ENCODE data around the gene VWA2.
A peak's percentile ranks its signal among the peaks of the same experiment; 100 is the strongest.

VWA2 gene

DNA sequence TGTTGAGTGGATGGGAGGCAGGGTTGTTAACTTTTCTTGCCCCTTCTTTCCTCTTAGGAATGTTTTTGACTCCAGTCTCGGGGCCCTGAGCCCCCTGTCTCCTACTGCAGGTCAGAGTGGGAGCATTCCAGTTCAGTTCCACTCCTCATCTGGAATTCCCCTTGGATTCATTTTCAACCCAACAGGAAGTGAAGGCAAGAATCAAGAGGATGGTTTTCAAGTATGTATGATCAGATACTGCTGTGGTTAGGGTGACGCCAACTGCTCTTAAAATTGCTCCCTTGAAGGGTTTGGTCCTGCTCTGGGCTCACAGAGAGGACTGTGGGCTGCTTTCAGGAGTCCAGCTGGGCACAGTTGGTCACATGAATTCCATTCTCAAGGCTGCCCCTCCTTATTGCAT lies 22.0 kb downstream of the VWA2 start:
- peak; percentile 13 for DNase-seq
- H3K36me3 ChIP-seq (replicated peaks; ENCODE audit: insufficient read depth, low read length) = no peaks in the 10 kb centered on the region
- H3K4me2 ChIP-seq (ENCODE audit: low read depth, low read length) = no peak overlapping the region
- no peak overlapping the region for H2AFZ ChIP-seq (ENCODE audit: low read length)
- H3K9ac ChIP-seq (ENCODE audit: low read length) = no peak overlapping the region
- H3K27ac ChIP-seq (ENCODE audit: low read length) = no peak overlapping the region
- no peaks in the 10 kb centered on the region for H3K9me3 ChIP-seq (replicated peaks; ENCODE audit: insufficient read depth, low read length)
- H3K4me3 ChIP-seq (ENCODE audit: low read length) = no peak overlapping the region
- no peaks in the 10 kb centered on the region for H4K20me1 ChIP-seq (ENCODE audit: insufficient read depth, low read length)
- no peaks in the 10 kb centered on the region for H3K79me2 ChIP-seq (ENCODE audit: low read length)
- 0 out of 2 replicates have a peak, but pooled peaks cover 4% of the 10 kb centered on the region for H3K4me1 ChIP-seq (ENCODE audit: low read length)
- H3K9me2 ChIP-seq (replicated peaks; ENCODE audit: insufficient read depth, low read length) = no peaks in the 10 kb centered on the region
- no peaks in the 10 kb centered on the region for H3K27me3 ChIP-seq (replicated peaks; ENCODE audit: insufficient read depth, low read length)
- TF ChIP-seq, protein P1, sequence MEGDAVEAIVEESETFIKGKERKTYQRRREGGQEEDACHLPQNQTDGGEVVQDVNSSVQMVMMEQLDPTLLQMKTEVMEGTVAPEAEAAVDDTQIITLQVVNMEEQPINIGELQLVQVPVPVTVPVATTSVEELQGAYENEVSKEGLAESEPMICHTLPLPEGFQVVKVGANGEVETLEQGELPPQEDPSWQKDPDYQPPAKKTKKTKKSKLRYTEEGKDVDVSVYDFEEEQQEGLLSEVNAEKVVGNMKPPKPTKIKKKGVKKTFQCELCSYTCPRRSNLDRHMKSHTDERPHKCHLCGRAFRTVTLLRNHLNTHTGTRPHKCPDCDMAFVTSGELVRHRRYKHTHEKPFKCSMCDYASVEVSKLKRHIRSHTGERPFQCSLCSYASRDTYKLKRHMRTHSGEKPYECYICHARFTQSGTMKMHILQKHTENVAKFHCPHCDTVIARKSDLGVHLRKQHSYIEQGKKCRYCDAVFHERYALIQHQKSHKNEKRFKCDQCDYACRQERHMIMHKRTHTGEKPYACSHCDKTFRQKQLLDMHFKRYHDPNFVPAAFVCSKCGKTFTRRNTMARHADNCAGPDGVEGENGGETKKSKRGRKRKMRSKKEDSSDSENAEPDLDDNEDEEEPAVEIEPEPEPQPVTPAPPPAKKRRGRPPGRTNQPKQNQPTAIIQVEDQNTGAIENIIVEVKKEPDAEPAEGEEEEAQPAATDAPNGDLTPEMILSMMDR (IDR thresholded peaks at IDR 0.05; ENCODE audit: low read length) = no peak
- TF ChIP-seq EZH2 (optimal IDR thresholded peaks at IDR 0.05; ENCODE audit: low read depth, low read length) = no peak
- no peak for TF ChIP-seq EZH2phosphoT487 (IDR thresholded peaks at IDR 0.05; ENCODE audit: low read length)
- H3F3A ChIP-seq (ENCODE audit: insufficient read depth, low read length) = no peaks in the 10 kb centered on the region

GRCh38 chr10:114262496-114262895 lies 23.4 kb downstream of the VWA2 start:
- Histone ChIP-seq H3K36me3 (replicated peaks; ENCODE audit: insufficient read depth, low read length) (no peaks in the 10 kb centered on the region), H3K9me2 (replicated peaks; ENCODE audit: insufficient read depth, low read length) (no peaks in the 10 kb centered on the region), H3K9ac (ENCODE audit: low read length) (no peak overlapping the region), H3K27me3 (replicated peaks; ENCODE audit: insufficient read depth, low read length) (no peaks in the 10 kb centered on the region), H3K9me3 (replicated peaks; ENCODE audit: insufficient read depth, low read length) (no peaks in the 10 kb centered on the region), H3K79me2 (ENCODE audit: low read length) (no peaks in the 10 kb centered on the region), H3K4me3 (ENCODE audit: low read length) (no peak overlapping the region), H2AFZ (ENCODE audit: low read length) (no peak overlapping the region), H3K4me1 (ENCODE audit: low read length) (0 out of 2 replicates have a peak, but pooled peaks cover 4% of the 10 kb centered on the region), H3K27ac (ENCODE audit: low read length) (no peak overlapping the region), H4K20me1 (ENCODE audit: insufficient read depth, low read length) (no peaks in the 10 kb centered on the region), H3F3A (ENCODE audit: insufficient read depth, low read length) (no peaks in the 10 kb centered on the region), H3K4me2 (ENCODE audit: low read depth, low read length) (no peak overlapping the region)
- TF ChIP-seq EZH2 (optimal IDR thresholded peaks at IDR 0.05; ENCODE audit: low read depth, low read length) (no peak), EZH2phosphoT487 (IDR thresholded peaks at IDR 0.05; ENCODE audit: low read length) (no peak)
- TF ChIP-seq, protein P1 (IDR thresholded peaks at IDR 0.05; ENCODE audit: low read length) = no peak
- DNase-seq = no peak

DNA sequence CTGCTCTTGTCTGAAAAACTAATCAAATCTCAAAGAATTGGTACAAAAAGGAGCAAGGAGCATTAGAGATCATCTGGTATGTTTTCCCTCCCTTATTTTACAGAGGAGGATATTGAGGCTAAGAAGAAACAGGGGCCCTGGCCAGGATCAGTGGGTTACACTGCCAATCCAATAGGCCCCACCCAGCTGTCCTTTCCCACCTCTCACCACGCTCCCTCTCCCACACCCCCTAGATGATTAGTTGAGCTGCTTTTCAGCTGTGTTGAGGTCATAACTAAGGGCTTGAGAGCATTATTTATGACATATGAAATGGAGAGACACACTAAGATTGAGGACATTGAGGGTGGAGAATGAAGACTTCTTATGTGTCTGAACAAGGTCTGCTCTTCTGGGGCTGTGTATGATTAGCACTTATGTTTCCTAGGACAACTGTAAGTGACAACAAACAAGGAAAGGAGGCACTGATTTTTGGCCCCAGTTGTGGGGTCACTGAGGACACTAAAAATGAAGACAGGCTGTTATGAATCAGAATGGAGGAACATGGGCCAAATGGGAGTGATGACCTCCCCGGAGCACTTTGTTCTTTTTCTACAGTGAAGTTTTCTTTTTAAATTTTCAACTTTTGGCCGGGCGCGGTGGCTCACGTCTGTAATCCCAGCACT lies 26.5 kb downstream of the VWA2 start:
- no peak overlapping the region for H2AFZ ChIP-seq (ENCODE audit: low read length)
- no peaks in the 10 kb centered on the region for H3K9me3 ChIP-seq (replicated peaks; ENCODE audit: insufficient read depth, low read length)
- H3K27me3 ChIP-seq (replicated peaks; ENCODE audit: insufficient read depth, low read length) = no peaks in the 10 kb centered on the region
- H3K27ac ChIP-seq (ENCODE audit: low read length) = no peak overlapping the region
- H3K36me3 ChIP-seq (replicated peaks; ENCODE audit: insufficient read depth, low read length) = no peaks in the 10 kb centered on the region
- H3F3A ChIP-seq (ENCODE audit: insufficient read depth, low read length) = no peaks in the 10 kb centered on the region
- no peak overlapping the region for H3K4me3 ChIP-seq (ENCODE audit: low read length)
- H3K4me2 ChIP-seq (ENCODE audit: low read depth, low read length) = no peak overlapping the region
- no peak for DNase-seq
- no peak overlapping the region for H3K9ac ChIP-seq (ENCODE audit: low read length)
- H4K20me1 ChIP-seq (ENCODE audit: insufficient read depth, low read length) = no peaks in the 10 kb centered on the region
- no peaks in the 10 kb centered on the region for H3K9me2 ChIP-seq (replicated peaks; ENCODE audit: insufficient read depth, low read length)
- H3K79me2 ChIP-seq (ENCODE audit: low read length) = no peaks in the 10 kb centered on the region
- TF ChIP-seq EZH2 (optimal IDR thresholded peaks at IDR 0.05; ENCODE audit: low read depth, low read length) = no peak
- no peak for TF ChIP-seq EZH2phosphoT487 (IDR thresholded peaks at IDR 0.05; ENCODE audit: low read length)
- TF ChIP-seq, protein P1 (IDR thresholded peaks at IDR 0.05; ENCODE audit: low read length) = no peak
- H3K4me1 ChIP-seq (ENCODE audit: low read length) = 0 out of 2 replicates have a peak, but pooled peaks cover 4% of the 10 kb centered on the region

All from MM.1S (cell line).